ENCODE results near the gene C19orf47.

Gene C19orf47

GRCh38 chr19:40348125-40348913, at the start of gene C19orf47, which contains the start of gene PLD3:
Gene C19orf47, minus strand, starts transcription at chr19:40348397. Its CDS starts 6,540 bp downstream, at chr19:40341857.
Gene PLD3, plus strand, starts transcription at chr19:40348695. Its CDS starts 17,789 bp downstream, at chr19:40366484.
- peak; percentile 98 for DNase-seq (ENCODE audit: low read depth)

- DNase-seq (ENCODE audit: low read depth), result no peak
Measured at GRCh38 chr19:40397568-40397906, 49.3 kb upstream of the C19orf47 start.

GRCh38 chr19:40396886-40397567, 48.8 kb upstream of the C19orf47 start:
- no peak for DNase-seq (ENCODE audit: low read depth)

- no peak for DNase-seq (ENCODE audit: low read depth)
Measured at GRCh38 chr19:40395956-40396355, 47.8 kb upstream of the C19orf47 start.

- DNase-seq (ENCODE audit: low read depth), result no peak
Measured at GRCh38 chr19:40394816-40395210, 46.6 kb upstream of the C19orf47 start.

GRCh38 chr19:40393894-40394815, 46.0 kb upstream of the C19orf47 start:
- DNase-seq (ENCODE audit: low read depth), result no peak

- no peak for DNase-seq (ENCODE audit: low read depth)
Measured at GRCh38 chr19:40392894-40393517, 44.8 kb upstream of the C19orf47 start.

- no peak for DNase-seq (ENCODE audit: low read depth)
Measured at GRCh38 chr19:40392123-40392522, 43.9 kb upstream of the C19orf47 start.

- DNase-seq (ENCODE audit: low read depth), result no peak
Measured at GRCh38 chr19:40390084-40390742, 42.0 kb upstream of the C19orf47 start, which contains the start of gene HIPK4. Gene HIPK4, minus strand, starts transcription at chr19:40390181. Its CDS starts 279 bp downstream, at chr19:40389902.

- DNase-seq (ENCODE audit: low read depth), result no peak
Measured at GRCh38 chr19:40389404-40390083, 41.3 kb upstream of the C19orf47 start.

GRCh38 chr19:40388481-40388880, 40.3 kb upstream of the C19orf47 start:
- no peak for DNase-seq (ENCODE audit: low read depth)

GRCh38 chr19:40387155-40387554, 39.0 kb upstream of the C19orf47 start:
- no peak for DNase-seq (ENCODE audit: low read depth)

- DNase-seq (ENCODE audit: low read depth), result no peak
Measured at GRCh38 chr19:40383668-40384248, 35.6 kb upstream of the C19orf47 start.

- DNase-seq (ENCODE audit: low read depth), result no peak
Measured at GRCh38 chr19:40381321-40381720, 33.1 kb upstream of the C19orf47 start.

GRCh38 chr19:40380199-40381037, 32.2 kb upstream of the C19orf47 start:
- DNase-seq (ENCODE audit: low read depth), result no peak

GRCh38 chr19:40379446-40380198, 31.4 kb upstream of the C19orf47 start:
- DNase-seq (ENCODE audit: low read depth), result no peak

GRCh38 chr19:40378509-40378908, 30.3 kb upstream of the C19orf47 start:
- no peak for DNase-seq (ENCODE audit: low read depth)

GRCh38 chr19:40377876-40378385, 29.7 kb upstream of the C19orf47 start:
- no peak for DNase-seq (ENCODE audit: low read depth)

Data from activated T-cell treated with anti-CD3 and anti-CD28 coated beads for 24 hours (primary cell).